Mucosa of descending colon (tissue), 3 donors: ENCODE measurements around the gene LRBA. TPM values are rescaled to one million over a fixed set of nuclear protein-coding genes. Genes with fewer than 3 reads are reported as not detected.
"Not testable (repeated sequence)": the region's sequence is repeated elsewhere in the genome, so short reads cannot be mapped to it uniquely, and the experiment has no call there.

Experiments used
- ATAC-seq: fragments of 200-7000 bp; cut with Tn5 transposase; one replicate; pipeline ENCODE4 v1.9.1; 2020; ENCODE audit warnings: mild to moderate bottlenecking, moderate library complexity
- DNase-seq, 3 donors: peaks; one replicate each; pipeline ENCODE4 v3.0.0-alpha.2; 2020
- H3K36me3 ChIP-seq: fragments of 200-600 bp; one replicate; pipeline ENCODE4 v1.8.0; 2021; ENCODE audit warnings: low read depth, mild to moderate bottlenecking
- H3K4me1 ChIP-seq: fragments of 200-600 bp; one replicate; pipeline ENCODE4 v1.8.0; 2021; ENCODE audit warnings: low read depth, mild to moderate bottlenecking
- H3K4me3 ChIP-seq: fragments of 200-600 bp; one replicate; pipeline ENCODE4 v1.8.0; 2021; ENCODE audit warnings: mild to moderate bottlenecking
- H3K9me3 ChIP-seq: fragments of 200-600 bp; one replicate; pipeline ENCODE4 v1.8.0; 2021; ENCODE audit warnings: mild to moderate bottlenecking
- intact Hi-C, 2 donors: fragments of 100-400 bp; cut with DNase I in 1 of 2; cut with micrococcal nuclease in 1 of 2; formaldehyde crosslinking; loops; one replicate each; pipeline versions ENCODE4 v1.11.0 to v1.11.1; 2022; cut with DNase I, micrococcal nuclease
- total RNA-seq, 3 donors: library from RNA; stranded (reverse); fragmentation: NEBNext Ultra II Directional in 2 of 3; extraction: Animal tissue kit (Norgen Biotek cat#: 25700) in 2 of 3; gene quantifications; one replicate each; pipeline versions ENCODE4 v1.2.1 to v1.2.4, GENCODE V29; 2021 to 2023
- TF ChIP-seq, protein P1 (sequence below): fragments of 200-600 bp; IDR thresholded peaks from one replicate; pipeline ENCODE4 v1.8.0; 2022; ENCODE audit warnings: antibody characterized with exemption, mild to moderate bottlenecking
- donor health status: DM: no; HTN: no; CAD: no; lungs with moderate emphysema.
- donor health status: DM: no; HTN: no; CAD: no.
- donor health status: DM: no; HTN: yes; CAD: no.

LRBA gene
- total RNA-seq, 3 donors from 2014 or later: 69.8 to 98.4 (median 76.2) TPM

DNA sequence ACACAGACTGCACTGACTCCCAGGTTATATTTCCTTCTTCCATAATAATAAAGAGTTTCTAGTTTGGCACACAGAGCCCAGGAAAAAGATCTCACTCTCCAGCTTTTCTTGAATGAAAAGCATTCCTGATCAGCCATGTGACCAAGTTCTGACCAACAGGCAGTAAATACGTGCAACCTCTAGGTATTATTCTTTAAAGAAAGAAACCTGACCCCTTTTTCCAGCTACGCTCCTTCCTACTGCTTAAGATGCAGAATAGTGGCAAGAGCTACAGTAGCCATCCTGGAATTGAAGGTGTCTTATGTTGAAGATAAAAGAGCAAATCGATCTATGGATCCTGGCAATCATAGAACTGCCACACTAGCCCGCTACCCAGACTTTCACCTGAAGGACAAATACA is 76.7 kb downstream of the LRBA start:
- TF ChIP-seq, protein P1, sequence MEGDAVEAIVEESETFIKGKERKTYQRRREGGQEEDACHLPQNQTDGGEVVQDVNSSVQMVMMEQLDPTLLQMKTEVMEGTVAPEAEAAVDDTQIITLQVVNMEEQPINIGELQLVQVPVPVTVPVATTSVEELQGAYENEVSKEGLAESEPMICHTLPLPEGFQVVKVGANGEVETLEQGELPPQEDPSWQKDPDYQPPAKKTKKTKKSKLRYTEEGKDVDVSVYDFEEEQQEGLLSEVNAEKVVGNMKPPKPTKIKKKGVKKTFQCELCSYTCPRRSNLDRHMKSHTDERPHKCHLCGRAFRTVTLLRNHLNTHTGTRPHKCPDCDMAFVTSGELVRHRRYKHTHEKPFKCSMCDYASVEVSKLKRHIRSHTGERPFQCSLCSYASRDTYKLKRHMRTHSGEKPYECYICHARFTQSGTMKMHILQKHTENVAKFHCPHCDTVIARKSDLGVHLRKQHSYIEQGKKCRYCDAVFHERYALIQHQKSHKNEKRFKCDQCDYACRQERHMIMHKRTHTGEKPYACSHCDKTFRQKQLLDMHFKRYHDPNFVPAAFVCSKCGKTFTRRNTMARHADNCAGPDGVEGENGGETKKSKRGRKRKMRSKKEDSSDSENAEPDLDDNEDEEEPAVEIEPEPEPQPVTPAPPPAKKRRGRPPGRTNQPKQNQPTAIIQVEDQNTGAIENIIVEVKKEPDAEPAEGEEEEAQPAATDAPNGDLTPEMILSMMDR: no peak
- Histone ChIP-seq H3K4me3 (no peak overlapping the region), H3K9me3 (no peaks in the 10 kb centered on the region), H3K4me1 (no peaks in the 10 kb centered on the region), H3K36me3 (no peaks in the 10 kb centered on the region)
- ATAC-seq: no peak
- intact Hi-C loops: no loop called here
- no peak for DNase-seq

DNA sequence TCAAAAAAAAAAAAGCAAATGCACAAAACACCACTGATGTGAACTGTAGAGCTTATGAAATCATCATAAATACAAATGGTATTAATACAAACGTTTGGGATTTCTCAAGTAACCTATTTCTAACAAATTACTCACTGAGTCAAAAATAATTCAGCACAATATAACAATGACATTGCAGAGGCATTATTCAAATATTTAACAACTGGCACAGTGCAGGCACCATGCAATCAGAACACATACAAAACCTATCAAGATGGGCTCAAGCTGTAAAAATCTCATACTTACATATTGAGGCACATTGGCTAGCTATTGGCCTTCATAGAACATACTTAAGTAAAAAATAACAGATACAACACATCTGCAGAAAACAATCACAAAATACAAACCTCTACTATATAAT is 81.1 kb downstream of the LRBA start:
- H3K36me3 ChIP-seq: no peaks in the 10 kb centered on the region
- intact Hi-C loops: no loop called here

DNA sequence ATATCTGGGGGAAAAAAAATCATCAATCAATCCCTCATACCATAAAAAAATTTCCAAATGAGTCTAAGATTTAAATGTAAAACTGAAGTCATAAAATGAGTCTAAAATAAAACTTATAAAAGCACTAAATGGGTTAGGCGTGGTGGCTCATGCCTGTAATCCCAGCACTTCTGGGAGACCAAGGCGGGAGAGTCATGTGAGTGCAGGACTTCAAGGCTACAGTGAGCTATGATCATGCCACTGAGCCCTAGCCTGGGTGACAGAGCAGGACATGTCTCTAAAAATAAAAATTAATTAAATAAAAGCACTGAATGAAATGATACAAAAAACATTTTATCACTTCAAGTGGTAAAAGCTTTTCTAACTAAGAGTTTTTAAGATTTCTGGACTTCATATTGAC is 83.3 kb downstream of the LRBA start:
- Histone ChIP-seq H3K4me1 (no peaks in the 10 kb centered on the region), H3K9me3 (no peaks in the 10 kb centered on the region), H3K36me3 (no peaks in the 10 kb centered on the region), H3K4me3 (no peak overlapping the region)
- DNase-seq (peak in 1 of 3 donors; percentile 20), ATAC-seq (peak; percentile 67)
- intact Hi-C loops: no loop called here
- TF ChIP-seq, protein P1: no peak

More for the DNA sequence above, 81.1 kb downstream of the LRBA start:
- no peaks in the 10 kb centered on the region for H3K4me1 ChIP-seq
- DNase-seq (no peak), ATAC-seq (no peak)
- TF ChIP-seq, protein P1: no peak
- no peak overlapping the region for H3K4me3 ChIP-seq
- H3K9me3 ChIP-seq: no peaks in the 10 kb centered on the region

DNA sequence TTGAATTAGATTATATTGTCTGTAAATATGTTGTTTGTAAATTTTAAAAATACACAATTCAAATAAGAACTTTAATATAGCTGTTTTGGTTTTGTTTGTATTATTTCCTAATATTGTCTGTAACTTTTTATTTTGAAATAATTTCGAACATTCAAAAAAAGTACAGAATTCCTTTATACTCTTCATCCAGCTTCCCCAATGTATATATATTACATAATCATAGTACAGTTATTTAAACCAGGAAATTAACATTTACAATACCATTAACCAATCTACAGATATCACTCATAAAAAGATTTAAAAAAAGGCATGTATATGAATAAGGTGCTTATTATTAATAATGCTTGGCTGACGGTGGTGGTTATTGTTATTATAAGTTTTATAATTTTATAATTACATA is 84.1 kb downstream of the LRBA start:
- Histone ChIP-seq H3K36me3 (no peaks in the 10 kb centered on the region), H3K9me3 (no peaks in the 10 kb centered on the region), H3K4me3 (no peak overlapping the region), H3K4me1 (no peaks in the 10 kb centered on the region)
- intact Hi-C loops: no loop called here
- no peak for DNase-seq
- ATAC-seq: no peak
- TF ChIP-seq, protein P1: no peak

DNA sequence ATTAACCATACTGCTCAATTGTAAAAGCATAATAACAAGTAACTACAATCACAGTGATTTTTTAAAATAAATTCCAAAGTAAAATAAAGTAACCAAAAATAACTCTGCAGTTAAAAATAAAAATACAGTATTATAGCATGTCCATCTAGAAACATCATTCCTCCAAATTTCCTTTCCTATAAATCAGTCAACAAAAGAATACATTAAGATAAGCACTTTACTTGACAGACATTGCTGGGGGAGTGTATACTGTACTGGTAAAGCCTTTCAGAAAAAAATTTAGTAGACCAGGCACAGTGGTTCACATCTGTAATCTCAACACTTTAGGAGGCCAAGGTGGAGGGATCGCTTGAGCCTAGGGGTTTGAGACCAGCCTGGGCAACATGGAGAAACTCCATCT is 91.1 kb downstream of the LRBA start:
- Histone ChIP-seq H3K36me3 (no peaks in the 10 kb centered on the region), H3K4me3 (no peak overlapping the region), H3K9me3 (no peaks in the 10 kb centered on the region), H3K4me1 (peaks cover 5% of the 10 kb centered on the region)
- TF ChIP-seq, protein P1: no peak
- no peak for ATAC-seq
- intact Hi-C loops: no loop called here
- DNase-seq: no peak

DNA sequence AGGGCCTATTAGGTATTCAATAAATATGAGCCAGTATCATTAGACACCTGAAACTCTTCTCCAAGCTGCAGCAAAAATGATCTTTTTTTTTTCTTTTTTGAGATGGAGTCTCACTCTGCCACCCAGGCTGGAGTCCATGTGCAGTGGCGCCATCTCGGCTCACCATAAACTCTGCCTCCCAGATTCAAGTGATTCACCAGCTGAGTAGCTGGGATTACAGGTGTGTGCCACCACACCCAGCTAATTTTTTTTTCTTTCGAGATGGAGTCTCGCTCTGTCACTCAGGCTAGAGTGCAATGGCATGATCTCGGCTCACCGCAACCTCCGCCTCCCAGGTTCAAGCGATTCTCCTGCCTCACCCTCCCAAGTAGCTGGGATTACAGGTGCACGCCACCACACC is 93.6 kb downstream of the LRBA start:
- ATAC-seq: peak; percentile 61
- not testable (repeated sequence) for H3K4me3 ChIP-seq

DNA sequence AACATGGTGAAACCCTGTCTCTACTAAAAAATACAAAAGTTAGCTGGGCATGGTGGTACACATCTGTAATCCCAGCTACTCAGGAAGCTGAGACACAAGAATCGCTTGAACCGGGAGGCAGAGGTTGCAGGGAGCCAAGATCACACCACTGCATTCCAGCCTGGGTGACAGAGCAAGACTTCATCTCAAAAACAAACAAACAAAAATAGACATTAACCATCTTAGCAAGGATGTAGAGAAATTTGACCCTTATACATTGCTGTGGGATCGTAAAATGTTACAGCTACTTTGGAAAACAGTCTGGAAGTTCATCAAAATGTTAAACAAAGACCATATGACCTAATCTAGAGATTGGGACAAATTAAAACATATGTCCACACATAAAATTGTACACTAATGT is 96.5 kb downstream of the LRBA start:
- H3K4me1 ChIP-seq, ATAC-seq, DNase-seq, H3K9me3 ChIP-seq, H3K4me3 ChIP-seq, H3K36me3 ChIP-seq, intact Hi-C loops: not testable (repeated sequence)

More for the DNA sequence above, 93.6 kb downstream of the LRBA start:
- H3K36me3 ChIP-seq, DNase-seq, H3K4me1 ChIP-seq, H3K9me3 ChIP-seq, intact Hi-C loops: not testable (repeated sequence)
